ENCODE measurements around the gene PARD6B. TPM values are rescaled to one million over a fixed set of nuclear protein-coding genes. Genes with fewer than 3 reads are reported as not detected.
"Not testable (repeated sequence)": the region's sequence is repeated elsewhere in the genome, so short reads cannot be mapped to it uniquely, and the experiment has no call there.

Gene PARD6B
- total RNA-seq, 3 donors from 2014 or later = 6.8 to 9.4 (median 8.4) TPM

DNA sequence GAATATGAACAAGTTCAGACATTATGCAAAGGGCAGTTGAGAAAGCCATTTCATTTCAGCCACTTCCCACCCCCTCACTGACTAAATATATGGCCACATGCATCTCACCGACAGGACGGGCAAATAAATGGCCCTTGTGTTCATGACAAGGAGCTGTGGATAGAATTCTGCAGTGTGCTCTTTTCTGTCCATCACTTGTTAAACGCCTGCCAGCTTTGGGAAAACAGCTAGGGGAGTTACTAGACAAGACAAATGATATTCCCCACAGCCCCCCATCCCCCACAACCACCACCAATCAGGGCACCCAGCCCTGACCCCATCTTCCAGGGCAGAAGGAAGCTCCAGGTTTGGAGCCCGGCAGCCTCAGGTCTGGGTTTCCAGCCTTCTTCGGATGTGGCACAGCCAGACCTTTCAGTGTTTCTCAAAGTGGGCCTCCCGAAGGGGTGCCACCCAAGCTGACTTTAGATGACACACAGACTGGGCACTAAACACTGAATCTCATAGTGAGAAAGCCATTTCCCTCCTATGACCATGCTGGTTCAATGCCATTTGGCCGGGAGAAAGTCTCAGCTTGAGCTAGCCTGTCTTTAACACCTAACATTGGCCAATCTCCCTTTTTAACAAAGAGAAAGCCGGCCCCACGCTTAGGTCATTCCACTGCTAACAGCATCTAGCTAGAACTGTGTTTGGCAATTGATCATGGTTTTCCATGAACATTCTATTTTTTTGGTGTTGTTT lies 36.1 kb upstream of the PARD6B start:
- Mint-ChIP-seq H3K4me3 (no peak overlapping the region), H3K27me3 (ENCODE audit: low read depth) (peaks cover 37% of the 10 kb centered on the region), H3K4me1 (ENCODE audit: low read depth) (peaks cover 9% of the 10 kb centered on the region), H3K9me3 (no peaks in the 10 kb centered on the region), H3K36me3 (ENCODE audit: insufficient read depth) (no peaks in the 10 kb centered on the region)
- DNase-seq (no peak), ATAC-seq (no peak)

DNA sequence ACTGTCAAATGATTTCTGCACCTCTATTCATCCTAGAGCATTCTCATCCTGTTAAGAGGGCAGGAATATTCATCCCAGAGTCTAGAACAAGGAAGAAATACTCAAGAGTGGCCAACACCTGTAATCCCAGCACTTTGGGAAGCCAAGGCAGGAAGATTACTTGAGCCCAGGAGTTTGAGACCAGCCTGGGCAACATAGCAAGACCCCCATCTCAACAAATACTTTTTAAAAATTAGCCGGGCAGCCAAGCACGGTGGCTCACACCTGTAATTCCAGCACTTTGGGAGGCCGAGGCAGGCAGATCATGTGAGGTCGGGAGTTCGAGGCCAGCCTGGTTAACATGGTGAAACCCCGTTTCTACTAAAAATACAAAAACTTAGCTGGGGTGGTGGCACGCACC lies 33.1 kb upstream of the PARD6B start:
- H3K36me3 Mint-ChIP-seq (ENCODE audit: insufficient read depth); DNase-seq; H3K4me3 Mint-ChIP-seq; ATAC-seq; H3K4me1 Mint-ChIP-seq (ENCODE audit: low read depth); H3K9me3 Mint-ChIP-seq: not testable (repeated sequence)
- H3K27me3 Mint-ChIP-seq (ENCODE audit: low read depth) = peaks cover 21% of the 10 kb centered on the region

DNA sequence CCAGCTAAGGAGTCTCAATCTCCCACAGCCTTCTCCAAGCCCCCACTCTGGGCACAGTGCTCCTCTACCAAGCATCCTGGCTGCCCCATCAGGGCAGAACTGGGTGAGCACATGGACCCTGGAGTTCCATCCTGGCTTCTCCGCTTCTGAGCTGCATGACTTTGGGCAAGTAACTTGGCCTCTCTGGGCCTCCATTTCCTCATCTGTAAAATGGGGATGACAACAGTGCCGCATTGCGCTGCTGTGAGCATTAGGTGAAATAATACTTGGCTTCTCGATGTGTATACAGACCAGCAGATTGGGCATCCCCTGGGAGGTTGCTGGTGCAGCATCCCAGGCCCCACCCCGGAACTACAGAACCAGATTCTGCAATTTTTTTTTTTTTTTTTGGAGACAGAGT lies 31.7 kb upstream of the PARD6B start:
- no peaks in the 10 kb centered on the region for H3K9me3 Mint-ChIP-seq
- H3K4me3 Mint-ChIP-seq = no peak overlapping the region
- no peaks in the 10 kb centered on the region for H3K36me3 Mint-ChIP-seq (ENCODE audit: insufficient read depth)
- ATAC-seq (no peak), DNase-seq (no peak)
- H3K27me3 Mint-ChIP-seq (ENCODE audit: low read depth) = peaks cover 19% of the 10 kb centered on the region
- no peaks in the 10 kb centered on the region for H3K4me1 Mint-ChIP-seq (ENCODE audit: low read depth)

DNA sequence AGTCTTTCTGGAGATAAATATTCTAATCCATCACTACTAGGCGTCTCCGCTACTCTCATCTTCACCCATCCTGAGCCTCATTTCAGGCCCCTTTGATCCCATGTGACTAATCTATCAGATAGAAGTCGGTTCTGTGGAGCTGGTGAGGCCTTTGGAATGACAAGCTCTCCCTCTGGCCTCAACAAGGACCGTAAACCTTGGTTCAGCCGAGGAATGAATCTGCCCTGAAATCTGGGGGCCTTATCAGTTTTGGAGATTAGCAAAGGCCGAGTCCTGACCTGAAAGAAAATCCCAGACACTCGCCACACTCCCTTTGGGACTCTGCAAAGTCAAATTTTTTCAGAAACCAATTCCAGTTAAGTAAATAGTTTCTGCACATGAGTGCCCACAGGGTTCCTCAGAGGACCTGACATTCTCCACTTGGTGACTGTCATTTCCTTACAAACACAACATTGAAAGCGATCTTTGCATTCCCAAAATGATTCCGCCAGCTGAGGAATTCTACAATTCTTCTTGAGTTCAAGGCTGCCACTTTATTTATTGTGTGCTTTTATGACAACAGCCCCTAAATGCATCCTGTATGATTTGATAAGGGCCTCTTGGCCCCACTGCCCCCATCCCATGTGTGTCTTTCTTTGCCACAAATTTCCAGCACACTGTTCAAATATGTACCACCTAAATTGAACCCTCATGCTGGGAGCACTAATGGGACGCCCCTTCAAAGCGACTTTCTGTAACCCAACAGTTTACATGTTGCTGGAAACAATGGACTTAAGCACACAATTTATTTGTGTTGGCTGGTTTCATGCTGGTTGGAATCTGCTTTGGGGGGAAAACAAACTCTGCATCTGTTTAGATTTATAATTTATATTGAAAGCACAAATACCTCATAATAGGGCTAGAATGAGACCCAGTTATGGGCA lies 30.1 kb upstream of the PARD6B start:
- no peak for ATAC-seq
- no peaks in the 10 kb centered on the region for H3K9me3 Mint-ChIP-seq
- no peaks in the 10 kb centered on the region for H3K4me1 Mint-ChIP-seq (ENCODE audit: low read depth)
- no peak for DNase-seq
- no peak overlapping the region for H3K4me3 Mint-ChIP-seq
- peaks cover 23% of the 10 kb centered on the region for H3K27me3 Mint-ChIP-seq (ENCODE audit: low read depth)
- no peaks in the 10 kb centered on the region for H3K36me3 Mint-ChIP-seq (ENCODE audit: insufficient read depth)

DNA sequence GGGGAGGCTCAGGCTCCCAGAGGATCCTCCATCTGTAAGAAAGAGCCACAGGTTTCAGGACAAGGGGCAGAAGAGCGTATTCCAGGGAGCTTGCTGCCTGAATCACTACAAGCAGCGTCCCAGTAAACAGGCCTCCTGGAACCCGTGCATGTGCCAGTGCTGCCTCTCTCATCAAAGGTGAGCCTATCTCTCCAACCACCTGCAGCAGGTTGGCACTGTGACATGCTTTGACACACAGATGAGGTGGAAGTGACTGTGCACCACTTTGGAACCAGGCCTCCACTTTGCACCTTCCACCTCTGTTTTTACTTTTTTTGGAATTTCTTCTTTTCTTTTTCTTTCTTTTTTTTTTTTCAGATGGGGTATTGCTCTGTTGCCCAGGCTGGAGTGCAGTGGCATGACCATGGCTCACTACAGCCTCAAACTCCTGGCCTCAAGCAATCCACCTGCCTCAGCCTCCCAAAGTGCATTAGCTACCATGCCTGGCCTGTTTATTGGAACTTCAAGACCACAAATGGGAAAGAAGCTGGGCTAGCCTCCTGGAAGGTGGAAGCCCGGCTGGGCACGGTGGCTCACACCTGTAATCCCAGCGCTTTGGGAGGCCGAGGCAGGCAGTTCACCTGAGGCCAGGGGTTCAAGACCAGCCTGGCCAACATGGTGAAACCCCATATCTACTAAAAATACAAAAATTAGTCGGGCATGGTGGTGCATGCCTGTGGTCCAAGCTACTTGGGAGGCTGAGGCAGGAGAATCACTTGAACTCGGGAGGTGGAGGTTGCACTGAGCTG lies 27.5 kb upstream of the PARD6B start:
- not testable (repeated sequence) for DNase-seq; H3K4me3 Mint-ChIP-seq; H3K9me3 Mint-ChIP-seq; H3K36me3 Mint-ChIP-seq (ENCODE audit: insufficient read depth); H3K4me1 Mint-ChIP-seq (ENCODE audit: low read depth); ATAC-seq
- H3K27me3 Mint-ChIP-seq (ENCODE audit: low read depth) = peaks cover 19% of the 10 kb centered on the region

DNA sequence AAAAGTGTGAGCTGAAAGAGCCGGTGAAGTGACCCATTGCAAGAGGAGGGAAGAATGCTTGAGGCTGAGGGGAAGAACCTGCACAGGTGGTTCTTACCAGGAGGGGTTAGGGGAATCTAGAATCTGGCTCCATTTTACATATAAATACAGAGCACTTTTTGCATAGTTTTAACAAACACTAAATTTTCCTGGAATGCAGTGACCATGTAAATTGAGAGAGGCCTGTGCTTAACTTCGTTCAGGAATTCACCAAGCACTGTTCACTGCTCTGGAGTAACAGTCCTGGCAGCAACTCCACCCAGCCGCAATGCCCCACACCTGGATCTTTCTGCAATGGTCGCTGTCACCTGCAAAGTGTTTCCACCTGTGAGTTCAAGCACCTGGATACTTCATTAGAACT lies 26.9 kb upstream of the PARD6B start:
- Mint-ChIP-seq H3K27me3 (ENCODE audit: low read depth) (peaks cover 17% of the 10 kb centered on the region), H3K4me1 (ENCODE audit: low read depth) (no peaks in the 10 kb centered on the region), H3K4me3 (no peak overlapping the region), H3K36me3 (ENCODE audit: insufficient read depth) (no peaks in the 10 kb centered on the region), H3K9me3 (no peaks in the 10 kb centered on the region)
- DNase-seq = no peak
- no peak for ATAC-seq

DNA sequence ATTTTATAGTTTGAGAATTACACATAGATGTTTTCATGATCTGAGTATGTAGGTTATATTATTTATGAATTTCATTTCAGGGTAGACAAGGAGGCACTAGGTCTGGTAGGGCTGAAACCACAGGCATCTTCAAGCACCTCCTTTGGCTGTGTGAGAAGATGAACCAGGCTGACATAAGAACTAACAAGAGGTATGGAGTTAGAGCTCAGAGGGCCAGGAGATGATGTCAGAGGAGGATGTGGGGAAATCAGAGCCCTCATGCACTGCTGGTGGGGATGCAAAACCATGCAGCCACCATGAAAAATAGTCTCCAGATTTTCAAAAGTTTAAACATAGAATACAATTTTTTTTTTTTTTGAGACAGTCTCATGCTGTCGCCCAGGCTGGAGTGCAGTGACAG lies 26.4 kb upstream of the PARD6B start:
- no peak for ATAC-seq
- H3K4me3 Mint-ChIP-seq = no peak overlapping the region
- peaks cover 17% of the 10 kb centered on the region for H3K27me3 Mint-ChIP-seq (ENCODE audit: low read depth)
- no peak for DNase-seq
- no peaks in the 10 kb centered on the region for H3K9me3 Mint-ChIP-seq
- no peaks in the 10 kb centered on the region for H3K4me1 Mint-ChIP-seq (ENCODE audit: low read depth)
- no peaks in the 10 kb centered on the region for H3K36me3 Mint-ChIP-seq (ENCODE audit: insufficient read depth)

DNA sequence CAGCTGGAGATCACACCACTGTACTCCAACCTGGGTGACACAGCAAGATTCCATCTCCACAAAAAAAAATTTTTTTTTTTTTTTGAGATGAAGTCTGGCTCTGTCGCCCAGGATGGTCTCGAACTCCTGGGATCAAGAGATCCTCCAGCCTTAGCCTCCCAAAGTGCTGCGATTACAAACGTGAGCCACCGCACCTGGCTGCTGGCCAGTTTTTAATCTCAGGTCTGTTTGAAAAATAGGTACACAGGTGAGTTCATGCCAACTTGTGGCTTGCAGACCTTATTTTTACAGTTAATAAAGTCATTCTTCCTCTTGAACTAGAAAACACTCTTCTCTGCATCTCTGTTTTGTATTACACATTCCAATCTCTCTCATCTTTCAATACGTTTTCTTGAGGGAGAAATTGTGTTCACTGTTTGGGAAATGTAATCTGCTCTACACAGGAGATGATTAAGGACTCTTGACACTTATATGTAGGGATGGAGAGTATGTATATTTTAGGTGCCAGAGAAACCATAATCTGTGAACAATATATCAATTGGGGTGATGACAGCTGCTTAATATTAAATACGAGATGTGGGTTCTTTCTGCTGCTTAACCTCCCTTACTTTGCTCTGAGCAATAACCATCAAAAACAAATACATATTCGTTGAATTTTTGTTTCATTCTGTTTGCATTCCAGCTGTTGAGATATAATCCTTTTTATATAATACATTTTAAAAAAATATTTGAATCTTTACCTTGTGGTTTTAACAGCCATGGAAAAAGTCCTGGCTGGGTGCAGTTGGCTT lies 22.3 kb upstream of the PARD6B start:
- peaks cover 29% of the 10 kb centered on the region for H3K27me3 Mint-ChIP-seq (ENCODE audit: low read depth)
- no peak for ATAC-seq
- no peaks in the 10 kb centered on the region for H3K4me1 Mint-ChIP-seq (ENCODE audit: low read depth)
- H3K9me3 Mint-ChIP-seq = no peaks in the 10 kb centered on the region
- H3K36me3 Mint-ChIP-seq (ENCODE audit: insufficient read depth) = no peaks in the 10 kb centered on the region
- no peak overlapping the region for H3K4me3 Mint-ChIP-seq
- DNase-seq = no peak

DNA sequence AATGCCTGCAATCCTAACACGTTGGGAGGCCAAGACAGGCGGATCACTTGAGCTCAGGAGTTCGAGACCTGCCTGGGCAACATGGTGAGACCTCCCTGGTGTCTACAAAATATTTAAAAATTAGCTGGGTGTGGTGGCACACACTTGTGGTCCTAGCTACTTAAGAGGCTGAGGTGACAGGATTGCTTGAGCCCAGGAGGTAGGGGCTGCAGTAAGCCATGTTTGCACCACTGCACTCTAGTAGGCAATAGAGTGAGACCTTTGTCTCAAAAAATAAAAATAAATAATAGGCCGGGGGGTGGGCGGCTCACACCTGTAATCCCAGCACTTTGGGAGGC lies 21.8 kb upstream of the PARD6B start:
- no peaks in the 10 kb centered on the region for H3K4me1 Mint-ChIP-seq (ENCODE audit: low read depth)
- ATAC-seq = no peak
- no peak overlapping the region for H3K4me3 Mint-ChIP-seq
- DNase-seq = no peak
- H3K36me3 Mint-ChIP-seq (ENCODE audit: insufficient read depth) = no peaks in the 10 kb centered on the region
- no peaks in the 10 kb centered on the region for H3K9me3 Mint-ChIP-seq
- peaks cover 29% of the 10 kb centered on the region for H3K27me3 Mint-ChIP-seq (ENCODE audit: low read depth)

DNA sequence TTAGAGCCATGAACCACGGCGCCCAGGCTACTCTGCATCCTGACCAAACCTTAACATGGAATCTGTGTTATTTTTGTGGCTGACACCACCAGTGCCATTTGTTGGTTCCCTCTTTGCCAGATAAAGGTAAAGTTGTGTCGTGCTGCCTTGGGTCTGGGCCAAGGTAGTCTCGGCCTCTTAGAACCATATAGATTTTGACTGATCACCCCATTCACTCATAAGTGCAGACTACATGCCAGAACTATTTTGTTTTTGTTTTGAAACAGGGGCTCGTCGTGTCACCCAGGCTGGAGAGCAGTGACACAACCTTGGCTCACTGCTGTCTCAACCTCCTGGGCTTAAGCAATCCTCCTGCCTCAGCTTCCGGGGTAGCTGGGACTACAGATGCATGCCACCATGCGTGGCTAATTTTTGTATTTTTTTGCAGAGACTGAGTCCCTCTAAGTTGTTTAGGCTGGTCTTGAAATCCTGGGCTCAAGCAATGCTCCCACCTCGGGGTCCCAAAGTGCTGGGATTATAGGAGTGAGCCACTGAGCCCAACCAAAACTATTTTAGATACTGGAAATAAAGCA lies 20.8 kb upstream of the PARD6B start:
- Mint-ChIP-seq H3K36me3 (ENCODE audit: insufficient read depth) (no peaks in the 10 kb centered on the region), H3K27me3 (ENCODE audit: low read depth) (peaks cover 30% of the 10 kb centered on the region), H3K4me1 (ENCODE audit: low read depth) (no peaks in the 10 kb centered on the region), H3K4me3 (no peak overlapping the region), H3K9me3 (no peaks in the 10 kb centered on the region)
- ATAC-seq (no peak), DNase-seq (no peak)

DNA sequence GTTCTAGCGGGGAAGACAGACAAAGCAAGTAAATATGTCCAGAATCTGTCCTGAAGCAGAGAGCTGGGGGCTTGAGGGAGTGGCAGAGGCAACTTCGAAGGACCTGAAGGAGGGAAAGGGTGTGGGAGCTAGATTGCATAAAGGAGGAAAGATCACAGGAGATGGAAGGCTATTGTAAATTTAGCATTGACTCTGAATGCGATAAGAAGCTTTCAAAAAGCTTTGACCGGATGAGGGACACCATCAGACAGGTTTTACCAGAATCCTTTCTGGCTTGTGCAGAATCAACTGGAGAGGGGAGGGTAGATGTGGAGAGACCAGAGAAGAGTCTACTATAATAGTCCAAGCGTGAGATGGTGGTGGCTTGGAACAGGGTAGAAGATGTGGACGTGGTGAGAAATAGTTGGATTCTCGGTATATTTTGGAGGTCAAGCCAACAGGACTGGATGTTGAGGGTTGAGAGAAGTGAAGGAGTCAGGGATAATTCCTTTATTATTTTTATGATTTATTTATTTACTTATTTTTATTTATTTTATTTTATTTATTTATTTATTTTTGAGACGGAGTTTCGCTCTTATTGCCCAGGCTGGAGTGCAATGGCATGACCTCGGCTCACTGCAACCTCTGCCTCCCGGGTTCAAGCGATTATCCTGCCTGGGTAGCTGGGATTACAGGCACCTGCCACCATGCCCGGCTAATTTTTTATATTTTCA lies 20.1 kb upstream of the PARD6B start:
- Mint-ChIP-seq H3K36me3 (ENCODE audit: insufficient read depth) (no peaks in the 10 kb centered on the region), H3K4me3 (no peak overlapping the region), H3K27me3 (ENCODE audit: low read depth) (peaks cover 26% of the 10 kb centered on the region), H3K9me3 (no peaks in the 10 kb centered on the region), H3K4me1 (ENCODE audit: low read depth) (no peaks in the 10 kb centered on the region)
- DNase-seq (no peak), ATAC-seq (no peak)

DNA sequence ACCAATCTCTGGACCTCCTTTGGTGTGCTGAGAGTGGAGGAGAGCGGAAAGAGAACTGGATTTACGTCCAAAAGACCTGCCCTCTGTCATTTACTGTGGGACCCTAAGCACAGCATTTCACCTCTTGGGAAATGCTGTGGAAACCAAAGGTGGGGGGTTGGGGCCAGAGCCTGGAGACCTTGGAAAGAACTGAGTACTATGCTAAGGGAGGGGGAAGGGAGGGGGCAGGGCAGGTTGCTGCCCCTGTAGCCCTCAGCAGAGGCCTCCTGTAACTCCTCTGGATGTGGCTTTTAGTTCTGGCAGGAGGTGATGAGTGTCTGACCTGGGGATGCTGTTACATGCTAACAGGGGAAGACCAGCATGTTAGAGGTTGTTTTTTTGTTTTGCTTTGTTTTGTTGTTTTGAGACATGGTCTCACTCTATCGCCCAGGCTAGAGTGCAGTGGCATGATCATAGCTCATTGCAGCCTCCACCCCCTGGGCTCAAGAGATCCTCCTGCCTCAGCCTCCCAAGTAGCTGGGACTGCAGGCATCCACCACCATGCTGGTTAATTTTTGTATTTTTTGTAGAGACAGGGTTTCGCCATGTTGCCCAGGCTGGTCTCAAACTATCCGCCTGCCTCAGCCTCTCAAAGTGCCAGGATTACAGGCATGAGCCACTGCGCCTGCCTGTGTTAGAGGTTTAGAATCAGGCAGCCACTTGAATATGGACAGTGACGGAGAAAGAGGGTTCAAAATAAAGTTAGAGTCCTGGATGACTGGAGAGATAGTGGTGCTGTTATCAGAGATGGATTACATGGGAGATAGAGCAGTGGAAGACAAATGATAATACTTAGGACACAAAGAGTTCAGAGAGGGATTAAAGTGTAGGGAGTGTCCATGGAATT lies 18.4 kb upstream of the PARD6B start:
- H3K36me3 Mint-ChIP-seq (ENCODE audit: insufficient read depth) = no peaks in the 10 kb centered on the region
- no peak for ATAC-seq
- H3K9me3 Mint-ChIP-seq = no peaks in the 10 kb centered on the region
- no peak overlapping the region for H3K4me3 Mint-ChIP-seq
- H3K4me1 Mint-ChIP-seq (ENCODE audit: low read depth) = no peaks in the 10 kb centered on the region
- H3K27me3 Mint-ChIP-seq (ENCODE audit: low read depth) = peaks cover 26% of the 10 kb centered on the region
- DNase-seq = no peak

Data from activated T-cell treated with anti-CD3 and anti-CD28 coated beads, Interleukin-2, amount 50 U/mL, for 4 hours (primary cell).